Measurements from ENCODE around the gene RPS2.

The RPS2 gene

DNA sequence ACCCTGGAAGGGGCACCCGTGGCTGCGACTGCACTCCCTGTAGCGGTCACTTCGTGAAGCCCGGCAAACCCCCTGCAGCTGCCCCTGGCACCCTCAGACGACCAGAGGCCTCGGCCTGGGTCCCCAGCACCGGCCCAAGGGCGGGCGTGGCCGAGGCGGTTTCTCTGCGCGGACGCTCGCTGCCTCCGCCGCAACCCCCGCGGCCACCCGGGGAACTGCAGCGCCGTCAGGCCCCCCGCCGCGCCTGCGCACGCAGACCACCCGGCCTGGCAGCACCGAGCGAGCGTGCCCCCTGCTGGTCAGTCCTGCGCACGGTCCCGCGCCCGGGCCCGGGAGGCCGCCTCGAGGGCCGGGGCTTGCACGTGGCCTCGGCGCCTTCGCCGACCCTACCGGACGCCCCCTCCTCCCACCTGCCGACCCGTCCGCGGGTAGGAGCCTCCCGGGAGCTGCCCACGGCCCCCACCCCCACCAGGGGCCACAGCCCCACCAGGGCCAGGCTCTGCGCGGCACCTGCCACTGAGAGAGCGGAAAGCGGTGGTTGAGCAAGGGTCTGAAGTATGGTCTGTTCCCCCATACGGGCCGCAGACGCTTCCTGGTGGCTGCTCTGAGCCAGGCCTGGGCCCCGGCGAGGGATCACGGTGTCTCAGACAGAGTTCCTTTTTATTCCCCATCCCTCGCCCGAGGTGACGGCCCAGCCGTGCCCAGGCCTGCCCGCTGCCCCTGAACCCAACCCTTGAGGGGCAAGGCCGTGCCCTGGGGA lies 34.9 kb downstream of the RPS2 start:
- H3K9ac ChIP-seq (ENCODE audit: low read length) = peak overlapping the region; percentile 48
- H3K36me3 ChIP-seq (ENCODE audit: insufficient read depth, low read length) = no peaks in the 10 kb centered on the region
- no peak overlapping the region for H3K27ac ChIP-seq (ENCODE audit: low read depth, low read length, poor library complexity, severe bottlenecking)
- no peaks in the 10 kb centered on the region for H4K20me1 ChIP-seq (ENCODE audit: insufficient read depth, low read length)
- H3K9me3 ChIP-seq (ENCODE audit: low read length) = no peaks in the 10 kb centered on the region
- TF ChIP-seq, protein P1, sequence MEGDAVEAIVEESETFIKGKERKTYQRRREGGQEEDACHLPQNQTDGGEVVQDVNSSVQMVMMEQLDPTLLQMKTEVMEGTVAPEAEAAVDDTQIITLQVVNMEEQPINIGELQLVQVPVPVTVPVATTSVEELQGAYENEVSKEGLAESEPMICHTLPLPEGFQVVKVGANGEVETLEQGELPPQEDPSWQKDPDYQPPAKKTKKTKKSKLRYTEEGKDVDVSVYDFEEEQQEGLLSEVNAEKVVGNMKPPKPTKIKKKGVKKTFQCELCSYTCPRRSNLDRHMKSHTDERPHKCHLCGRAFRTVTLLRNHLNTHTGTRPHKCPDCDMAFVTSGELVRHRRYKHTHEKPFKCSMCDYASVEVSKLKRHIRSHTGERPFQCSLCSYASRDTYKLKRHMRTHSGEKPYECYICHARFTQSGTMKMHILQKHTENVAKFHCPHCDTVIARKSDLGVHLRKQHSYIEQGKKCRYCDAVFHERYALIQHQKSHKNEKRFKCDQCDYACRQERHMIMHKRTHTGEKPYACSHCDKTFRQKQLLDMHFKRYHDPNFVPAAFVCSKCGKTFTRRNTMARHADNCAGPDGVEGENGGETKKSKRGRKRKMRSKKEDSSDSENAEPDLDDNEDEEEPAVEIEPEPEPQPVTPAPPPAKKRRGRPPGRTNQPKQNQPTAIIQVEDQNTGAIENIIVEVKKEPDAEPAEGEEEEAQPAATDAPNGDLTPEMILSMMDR (IDR thresholded peaks at IDR 0.05; ENCODE audit: low read length) = peak; percentile 78
- TF ChIP-seq EZH2 (IDR thresholded peaks at IDR 0.05; ENCODE audit: borderline replicate concordance, low read length) = no peak
- peaks cover 13% of the 10 kb centered on the region for H3K4me1 ChIP-seq (ENCODE audit: insufficient read depth, low read length, severe bottlenecking)
- H3K4me3 ChIP-seq (ENCODE audit: low read depth, low read length, poor library complexity, severe bottlenecking) = peak overlapping the region; percentile 56
- no peak overlapping the region for H2AFZ ChIP-seq (ENCODE audit: low read length)
- peak overlapping the region; percentile 76 for H3K4me2 ChIP-seq (ENCODE audit: low read length)
- H3F3A ChIP-seq (ENCODE audit: insufficient read depth, low read length) = no peaks in the 10 kb centered on the region
- 0 out of 2 replicates have a peak, but pooled peaks cover 6% of the 10 kb centered on the region for H3K27me3 ChIP-seq (ENCODE audit: insufficient read depth, low read length)
- no peaks in the 10 kb centered on the region for H3K79me2 ChIP-seq (ENCODE audit: insufficient read depth, low read length)
- no peaks in the 10 kb centered on the region for H3K9me2 ChIP-seq (ENCODE audit: low read depth, low read length)

DNA sequence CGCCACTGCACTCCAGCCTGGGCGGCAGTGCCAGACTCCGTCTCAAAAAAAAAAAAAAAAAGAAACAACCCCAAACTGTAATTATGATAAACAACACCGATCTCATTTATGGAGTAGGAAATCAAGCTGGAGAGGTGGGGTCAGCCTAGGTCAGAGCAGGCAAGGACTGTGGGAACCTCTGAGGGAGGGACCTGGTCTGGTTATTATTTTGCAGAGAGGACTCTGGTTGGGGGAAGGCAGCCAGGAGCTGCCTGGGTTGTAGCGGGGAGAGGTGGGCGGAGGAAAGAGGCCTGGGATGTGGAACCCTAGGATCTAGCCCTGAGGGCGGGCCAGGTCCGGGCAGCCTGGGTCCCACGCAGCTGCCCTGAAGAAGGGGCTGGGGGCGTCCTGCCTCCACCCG lies 35.5 kb downstream of the RPS2 start:
- Histone ChIP-seq H4K20me1 (ENCODE audit: insufficient read depth, low read length) (no peaks in the 10 kb centered on the region), H3K9ac (ENCODE audit: low read length) (peak overlapping the region; percentile 48), H3K9me2 (ENCODE audit: low read depth, low read length) (no peaks in the 10 kb centered on the region), H3K27ac (ENCODE audit: low read depth, low read length, poor library complexity, severe bottlenecking) (no peak overlapping the region), H3K79me2 (ENCODE audit: insufficient read depth, low read length) (no peaks in the 10 kb centered on the region), H2AFZ (ENCODE audit: low read length) (peak overlapping the region; percentile 30; the same call in 1 of the 2 replicates), H3K4me3 (ENCODE audit: low read depth, low read length, poor library complexity, severe bottlenecking) (peak overlapping the region; percentile 56), H3K36me3 (ENCODE audit: insufficient read depth, low read length) (no peaks in the 10 kb centered on the region), H3K9me3 (ENCODE audit: low read length) (no peaks in the 10 kb centered on the region), H3F3A (ENCODE audit: insufficient read depth, low read length) (no peaks in the 10 kb centered on the region), H3K27me3 (ENCODE audit: insufficient read depth, low read length) (0 out of 2 replicates have a peak, but pooled peaks cover 6% of the 10 kb centered on the region), H3K4me2 (ENCODE audit: low read length) (peak overlapping the region; percentile 76), H3K4me1 (ENCODE audit: insufficient read depth, low read length, severe bottlenecking) (peaks cover 13% of the 10 kb centered on the region)
- TF ChIP-seq, protein P1 (IDR thresholded peaks at IDR 0.05; ENCODE audit: low read length) = no peak
- no peak for TF ChIP-seq EZH2 (IDR thresholded peaks at IDR 0.05; ENCODE audit: borderline replicate concordance, low read length)

DNA sequence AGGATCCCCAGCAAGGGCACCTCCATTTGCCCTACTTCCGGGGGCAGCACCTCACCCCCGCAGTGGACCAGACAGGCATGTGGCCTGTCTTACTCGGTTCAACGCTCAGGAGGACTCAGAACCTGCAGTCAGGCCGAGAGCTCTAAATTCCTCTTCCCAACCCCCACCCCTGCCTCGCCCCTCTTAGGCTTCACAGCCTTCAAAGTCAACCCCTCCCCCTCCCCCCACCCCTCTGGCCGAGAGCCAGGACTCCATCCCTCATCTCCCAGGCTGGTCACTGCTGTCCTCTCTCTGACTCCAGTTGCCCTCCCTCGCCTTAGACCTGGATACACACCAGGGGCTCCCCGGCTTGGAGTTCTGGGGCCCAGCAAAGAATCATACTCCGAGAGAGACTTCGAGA lies 38.4 kb downstream of the RPS2 start:
- TF ChIP-seq, protein P1 (IDR thresholded peaks at IDR 0.05; ENCODE audit: low read length) = no peak
- no peak for TF ChIP-seq EZH2 (IDR thresholded peaks at IDR 0.05; ENCODE audit: borderline replicate concordance, low read length)
- Histone ChIP-seq H3F3A (ENCODE audit: insufficient read depth, low read length) (no peaks in the 10 kb centered on the region), H3K27me3 (ENCODE audit: insufficient read depth, low read length) (no peaks in the 10 kb centered on the region; the same call in 1 of the 2 replicates), H3K4me2 (ENCODE audit: low read length) (no peak overlapping the region), H3K4me1 (ENCODE audit: insufficient read depth, low read length, severe bottlenecking) (peaks cover 13% of the 10 kb centered on the region), H3K79me2 (ENCODE audit: insufficient read depth, low read length) (no peaks in the 10 kb centered on the region), H3K9me2 (ENCODE audit: low read depth, low read length) (no peaks in the 10 kb centered on the region), H3K9ac (ENCODE audit: low read length) (no peak overlapping the region), H3K36me3 (ENCODE audit: insufficient read depth, low read length) (no peaks in the 10 kb centered on the region), H3K9me3 (ENCODE audit: low read length) (no peaks in the 10 kb centered on the region), H4K20me1 (ENCODE audit: insufficient read depth, low read length) (no peaks in the 10 kb centered on the region), H3K4me3 (ENCODE audit: low read depth, low read length, poor library complexity, severe bottlenecking) (no peak overlapping the region), H2AFZ (ENCODE audit: low read length) (no peak overlapping the region), H3K27ac (ENCODE audit: low read depth, low read length, poor library complexity, severe bottlenecking) (no peak overlapping the region)

Measured in OCI-LY1 (cell line).